Kidney epithelial cell (primary cell): Measurements from ENCODE around the gene CCM2L. TPM values are rescaled to one million over a fixed set of nuclear protein-coding genes. Genes with fewer than 3 reads are reported as not detected.
A peak's percentile ranks its signal among the peaks of the same experiment; 100 is the strongest.

Experiments
- DNase-seq: peaks from one replicate; pipeline ENCODE4 v3.0.0-alpha.2; 2010; ENCODE audit warnings: low read depth
- H3K27me3 ChIP-seq: 2 replicates; pipeline ENCODE4 v1.6.0; 2011; ENCODE audit warnings: low read length; ENCODE audit not compliant: control insufficient read depth, insufficient read depth
- H3K36me3 ChIP-seq: 2 replicates; pipeline ENCODE4 v1.5.1; 2011; ENCODE audit warnings: low read length; ENCODE audit not compliant: control insufficient read depth, insufficient read depth
- H3K4me3 ChIP-seq: 2 replicates; pipeline ENCODE4 v1.5.1; 2011; ENCODE audit warnings: low read depth, mild to moderate bottlenecking, control low read depth, low read length
- CTCF ChIP-seq: IDR thresholded peaks from 2 replicates; pipeline ENCODE4 v1.5.1; 2011; ENCODE audit warnings: mild to moderate bottlenecking, moderate library complexity, low read length, control low read depth, inconsistent platforms; ENCODE audit not compliant: insufficient read depth, poor library complexity, severe bottlenecking
- total RNA-seq: library from RNA; depleted of rRNA; stranded (reverse); fragments of >200 nt; gene quantifications from 2 replicates; pipeline ENCODE4 v1.2.3, GENCODE V29; 2015

CCM2L gene
- total RNA-seq, 1 donor from 2014 or later: not detected

- Histone ChIP-seq H3K36me3 (no peaks in the 10 kb centered on the region), H3K27me3 (peaks cover 43% of the 10 kb centered on the region), H3K4me3 (peak overlapping the region; percentile 32)
- DNase-seq: no peak
- no peak for TF ChIP-seq CTCF
Measured at GRCh38 chr20:32018269-32019155, 8.3 kb downstream of the CCM2L start.

- DNase-seq: no peak
- H3K4me3 ChIP-seq: no peak overlapping the region
- peaks cover 43% of the 10 kb centered on the region for H3K27me3 ChIP-seq
Measured at GRCh38 chr20:32019156-32019510, 8.9 kb downstream of the CCM2L start.

GRCh38 chr20:32019563-32020463 lies 9.6 kb downstream of the CCM2L start:
- Histone ChIP-seq H3K36me3 (no peaks in the 10 kb centered on the region), H3K27me3 (peaks cover 43% of the 10 kb centered on the region), H3K4me3 (no peak overlapping the region)
- no peak for TF ChIP-seq CTCF
- DNase-seq: no peak

More at GRCh38 chr20:32019156-32019510, 8.9 kb downstream of the CCM2L start:
- no peak for TF ChIP-seq CTCF
- H3K36me3 ChIP-seq: no peaks in the 10 kb centered on the region

- Histone ChIP-seq H3K27me3 (peaks cover 49% of the 10 kb centered on the region), H3K36me3 (no peaks in the 10 kb centered on the region), H3K4me3 (no peak overlapping the region)
- no peak for TF ChIP-seq CTCF
- no peak for DNase-seq
Measured at GRCh38 chr20:32021091-32021490, 10.9 kb downstream of the CCM2L start.

- TF ChIP-seq CTCF: no peak
- H3K27me3 ChIP-seq: peaks cover 38% of the 10 kb centered on the region
Measured at GRCh38 chr20:32024683-32025295, 14.6 kb downstream of the CCM2L start.

More at GRCh38 chr20:32024683-32025295, 14.6 kb downstream of the CCM2L start:
- no peaks in the 10 kb centered on the region for H3K36me3 ChIP-seq
- DNase-seq: no peak
- no peak overlapping the region for H3K4me3 ChIP-seq
